Measurements from ENCODE around the gene SUGCT. TPM values are rescaled to one million over a fixed set of nuclear protein-coding genes. Genes with fewer than 3 reads are reported as not detected.

Gene SUGCT
- total RNA-seq, 1 donor from 2014 or later = 11.9 TPM

DNA sequence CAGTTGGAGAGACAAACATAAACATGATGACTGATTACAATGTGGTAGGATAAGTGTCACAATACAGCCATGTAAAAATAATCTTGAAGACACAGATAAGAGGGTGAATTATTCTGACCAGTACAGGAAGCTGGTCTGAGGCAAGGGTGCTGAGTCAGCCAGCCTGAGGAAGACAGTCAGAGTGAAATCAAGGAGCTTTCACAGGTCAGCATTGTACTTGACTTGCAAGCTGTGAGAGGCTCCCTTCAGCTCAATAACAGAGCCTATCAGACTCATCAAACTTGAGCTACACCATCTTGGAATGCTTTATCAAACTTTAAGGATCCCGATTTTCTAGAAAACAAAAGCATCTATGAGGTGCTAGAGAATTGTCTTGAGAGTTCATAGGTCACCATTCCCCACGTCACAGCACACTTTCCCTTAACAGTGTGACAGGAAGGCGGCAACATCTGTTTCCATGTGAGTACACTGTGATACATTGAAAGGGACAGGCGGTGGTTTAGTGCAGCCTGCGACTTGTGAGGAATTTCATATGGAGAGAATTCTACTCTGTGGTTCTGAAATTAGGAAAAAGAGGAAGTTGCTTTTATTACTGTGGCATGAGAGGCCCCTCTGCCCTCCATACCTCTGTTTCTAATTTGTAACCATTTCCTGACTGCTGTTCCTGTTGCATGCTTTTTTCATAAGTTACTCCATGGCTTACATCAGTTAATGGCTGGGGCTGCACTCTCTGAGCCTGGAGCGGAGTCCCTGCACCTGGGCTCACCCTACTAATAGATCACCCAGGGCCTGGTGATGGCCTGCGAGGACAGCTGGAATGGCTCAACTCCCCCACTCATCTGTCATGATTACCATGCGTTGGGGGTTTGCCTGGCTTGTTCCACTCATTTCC lies 417.1 kb downstream of the SUGCT start:
- Mint-ChIP-seq H3K27me3 (ENCODE audit: unreplicated experiment) (no peaks in the 10 kb centered on the region), H3K27ac (ENCODE audit: unreplicated experiment) (peak overlapping the region; percentile 71), H3K4me3 (ENCODE audit: unreplicated experiment) (no peak overlapping the region), H3K36me3 (ENCODE audit: unreplicated experiment) (no peaks in the 10 kb centered on the region), H3K4me1 (ENCODE audit: unreplicated experiment) (no peaks in the 10 kb centered on the region), H3K9me3 (ENCODE audit: unreplicated experiment) (no peaks in the 10 kb centered on the region)
- DNase-seq (ENCODE audit: extremely low spot score, unreplicated experiment) = no peak
- TF ChIP-seq CTCF (IDR thresholded peaks at IDR 0.05) = no peak

DNA sequence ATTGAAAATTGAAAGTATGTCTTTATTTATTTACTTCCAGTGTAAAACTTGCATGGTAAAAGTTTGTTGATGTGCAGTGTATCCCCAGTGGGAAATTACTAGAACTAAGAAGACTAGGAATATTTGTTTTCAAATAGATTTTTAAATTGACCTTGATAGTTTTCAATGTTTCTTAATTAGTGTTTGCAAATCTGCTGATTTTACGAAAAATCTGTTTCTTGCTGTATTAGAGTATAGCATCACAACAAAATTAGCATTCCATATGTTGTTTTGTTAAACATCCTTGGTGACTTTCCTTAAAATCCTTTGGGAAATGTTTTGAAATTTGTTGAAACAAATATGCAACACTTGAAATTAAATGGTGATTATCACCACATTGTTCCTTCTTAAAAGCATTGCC lies 425.9 kb downstream of the SUGCT start:
- H3K4me3 Mint-ChIP-seq (ENCODE audit: unreplicated experiment) = no peak overlapping the region
- H3K27ac Mint-ChIP-seq (ENCODE audit: unreplicated experiment) = no peak overlapping the region
- H3K36me3 Mint-ChIP-seq (ENCODE audit: unreplicated experiment) = no peaks in the 10 kb centered on the region
- DNase-seq (ENCODE audit: extremely low spot score, unreplicated experiment) = no peak
- H3K9me3 Mint-ChIP-seq (ENCODE audit: unreplicated experiment) = no peaks in the 10 kb centered on the region
- H3K4me1 Mint-ChIP-seq (ENCODE audit: unreplicated experiment) = peaks cover 6% of the 10 kb centered on the region
- TF ChIP-seq CTCF (IDR thresholded peaks at IDR 0.05) = no peak
- H3K27me3 Mint-ChIP-seq (ENCODE audit: unreplicated experiment) = no peaks in the 10 kb centered on the region

GRCh38 chr7:40566879-40567278 lies 432.1 kb downstream of the SUGCT start:
- Mint-ChIP-seq H3K9me3 (ENCODE audit: unreplicated experiment) (no peaks in the 10 kb centered on the region), H3K27me3 (ENCODE audit: unreplicated experiment) (no peaks in the 10 kb centered on the region), H3K27ac (ENCODE audit: unreplicated experiment) (no peak overlapping the region), H3K4me1 (ENCODE audit: unreplicated experiment) (peaks cover 26% of the 10 kb centered on the region), H3K36me3 (ENCODE audit: unreplicated experiment) (peaks cover 8% of the 10 kb centered on the region), H3K4me3 (ENCODE audit: unreplicated experiment) (no peak overlapping the region)
- DNase-seq (ENCODE audit: extremely low spot score, unreplicated experiment) = no peak
- TF ChIP-seq CTCF (IDR thresholded peaks at IDR 0.05) = no peak

GRCh38 chr7:40569326-40569725 lies 434.5 kb downstream of the SUGCT start:
- no peak overlapping the region for H3K4me3 Mint-ChIP-seq (ENCODE audit: unreplicated experiment)
- no peak for TF ChIP-seq CTCF (IDR thresholded peaks at IDR 0.05)
- no peaks in the 10 kb centered on the region for H3K27me3 Mint-ChIP-seq (ENCODE audit: unreplicated experiment)
- H3K27ac Mint-ChIP-seq (ENCODE audit: unreplicated experiment) = no peak overlapping the region
- H3K9me3 Mint-ChIP-seq (ENCODE audit: unreplicated experiment) = no peaks in the 10 kb centered on the region
- no peak for DNase-seq (ENCODE audit: extremely low spot score, unreplicated experiment)
- peaks cover 47% of the 10 kb centered on the region for H3K4me1 Mint-ChIP-seq (ENCODE audit: unreplicated experiment)
- H3K36me3 Mint-ChIP-seq (ENCODE audit: unreplicated experiment) = peaks cover 8% of the 10 kb centered on the region

DNA sequence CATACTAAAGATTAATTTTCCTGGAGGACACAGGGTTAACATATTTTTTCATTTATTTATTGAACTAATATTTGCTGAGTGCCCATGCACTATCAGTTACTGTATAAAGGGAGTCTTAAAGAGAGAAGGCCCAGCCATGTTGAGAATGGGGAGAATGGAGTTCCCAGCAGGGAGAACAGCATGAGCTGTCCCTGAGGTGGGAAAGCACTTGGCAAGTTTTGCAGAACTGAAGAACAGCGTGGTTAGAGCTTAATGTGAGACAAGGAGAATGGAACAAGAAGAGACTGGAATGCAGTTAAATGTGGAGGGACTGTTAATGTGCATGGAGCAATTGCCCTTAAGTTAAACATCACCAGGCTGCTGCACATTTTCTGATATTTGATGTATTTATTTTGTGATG lies 435.4 kb downstream of the SUGCT start:
- H3K27ac Mint-ChIP-seq (ENCODE audit: unreplicated experiment) = no peak overlapping the region
- no peak for DNase-seq (ENCODE audit: extremely low spot score, unreplicated experiment)
- H3K36me3 Mint-ChIP-seq (ENCODE audit: unreplicated experiment) = peaks cover 8% of the 10 kb centered on the region
- peaks cover 47% of the 10 kb centered on the region for H3K4me1 Mint-ChIP-seq (ENCODE audit: unreplicated experiment)
- no peak for TF ChIP-seq CTCF (IDR thresholded peaks at IDR 0.05)
- H3K4me3 Mint-ChIP-seq (ENCODE audit: unreplicated experiment) = no peak overlapping the region
- H3K9me3 Mint-ChIP-seq (ENCODE audit: unreplicated experiment) = no peaks in the 10 kb centered on the region
- H3K27me3 Mint-ChIP-seq (ENCODE audit: unreplicated experiment) = no peaks in the 10 kb centered on the region

Data from osteocyte (in vitro differentiated cells).